ENCODE data around the gene ENTPD7. TPM values are rescaled to one million over a fixed set of nuclear protein-coding genes. Genes with fewer than 3 reads are reported as not detected.

Gene ENTPD7
- total RNA-seq, 1 donor from 2014 or later, result 9.9 TPM

GRCh38 chr10:99754670-99755069, 95.4 kb downstream of the ENTPD7 start:
- Histone ChIP-seq H3K27ac (no peak overlapping the region), H3K4me1 (no peaks in the 10 kb centered on the region), H3K4me3 (no peak overlapping the region), H3K9me3 (no peaks in the 10 kb centered on the region), H3K36me3 (peaks cover 65 to 86% of the 10 kb centered on the region in 2 donors), H3K27me3 (no peaks in the 10 kb centered on the region)
- DNase-seq (ENCODE audit: low spot score in 2 of 2), result no peak
- intact Hi-C loops (cut with DNase I), result no loop called here
- TF ChIP-seq CTCF (IDR thresholded peaks at IDR 0.05), result no peak

Other genes with a start within 250 kb of the ENTPD7 start
- 4.4 TPM for gene GOT1, start 228.9 kb upstream of the ENTPD7 start, total RNA-seq
- gene NKX2-3, start 126.6 kb upstream of the ENTPD7 start, total RNA-seq, result not detected
- gene SLC25A28, start 39.1 kb upstream of the ENTPD7 start, total RNA-seq, result 25.2 TPM
- gene COX15, start 72.6 kb downstream of the ENTPD7 start, total RNA-seq, result 22.0 TPM
- gene CUTC, start 72.7 kb downstream of the ENTPD7 start, total RNA-seq, result 8.0 TPM
- gene ABCC2, start 123.1 kb downstream of the ENTPD7 start, total RNA-seq, result 0.96 TPM

Measured in ascending aorta (tissue), 2 donors.